IMR-90 (cell line): ENCODE results near the gene MIR17HG. TPM values are rescaled to one million over a fixed set of nuclear protein-coding genes. Genes with fewer than 3 reads are reported as not detected.

Experiments used
- ATAC-seq: fragments of 200-7000 bp; cut with Tn5 transposase; 2 replicates; pipeline ENCODE4 v1.9.1; 2020; ENCODE audit warnings: low read depth, mild to moderate bottlenecking, moderate library complexity
- BruUV-seq: library from RNA; stranded (reverse); fragments of 400-500 nt; replicated peaks from 2 replicates; lab custom pipeline; 2021; lab: Mats Ljungman, UMichigan
- CTCF ChIA-PET: fragments of 300-600 bp; formaldehyde crosslinking; extraction: SDS; loops from one replicate; lab custom pipeline; 2021; ENCODE audit warnings: antibody characterized with exemption; lab: Yijun Ruan, JAX
- POLR2A ChIA-PET: fragments of 300-600 bp; sonication (Branson Sonifier 250); formaldehyde crosslinking; loops from one replicate; lab custom pipeline; 2022; ENCODE audit warnings: antibody characterized with exemption; ENCODE audit not compliant: unreplicated experiment; lab: Charles Lee
- DNase-seq: peaks from one replicate; pipeline ENCODE4 v3.0.0; 2013
- H2AFZ ChIP-seq: replicated peaks from 2 replicates; pipeline ENCODE3; 2013; ENCODE audit warnings: low read length, mild to moderate bottlenecking; ENCODE audit not compliant: poor library complexity
- H2AK5ac ChIP-seq: 2 replicates; pipeline ENCODE4 v1.6.1; 2013; ENCODE audit warnings: low read depth, low read length, inconsistent platforms
- H2AK9ac ChIP-seq: replicated peaks from 2 replicates; pipeline ENCODE3; 2013; ENCODE audit warnings: mild to moderate bottlenecking, low read depth, low read length, moderate library complexity; ENCODE audit not compliant: poor library complexity
- H2BK120ac ChIP-seq: 2 replicates; pipeline ENCODE4 v1.6.1; 2013; ENCODE audit warnings: low read depth, low read length, inconsistent platforms
- H2BK15ac ChIP-seq: 3 replicates; pipeline ENCODE4 v1.6.1; 2013; ENCODE audit warnings: low read depth, low read length, inconsistent platforms
- H2BK20ac ChIP-seq: 2 replicates; pipeline ENCODE4 v1.6.1; 2013; ENCODE audit warnings: low read depth, mild to moderate bottlenecking, inconsistent platforms, low read length, moderate library complexity
- H2BK5ac ChIP-seq: 2 replicates; pipeline ENCODE4 v1.6.1; 2013; ENCODE audit warnings: mild to moderate bottlenecking, low read depth, low read length, inconsistent platforms; ENCODE audit not compliant: poor library complexity, severe bottlenecking
- H3K14ac ChIP-seq: replicated peaks from 2 replicates; pipeline ENCODE4 v1.6.1; 2013; ENCODE audit warnings: low read depth, low read length, inconsistent platforms
- H3K18ac ChIP-seq: 2 replicates; pipeline ENCODE4 v1.6.1; 2013; ENCODE audit warnings: low read depth, low read length, control low read depth
- H3K23ac ChIP-seq: 2 replicates; pipeline ENCODE4 v1.6.1; 2013; ENCODE audit warnings: low read depth, low read length, inconsistent platforms
- H3K27ac ChIP-seq: 2 replicates; pipeline ENCODE4 v1.5.1; 2013; ENCODE audit warnings: mild to moderate bottlenecking, control low read depth, low read length; ENCODE audit not compliant: insufficient read depth
- H3K27me3 ChIP-seq: 2 replicates; pipeline ENCODE4 v1.6.1; 2013; ENCODE audit warnings: low read length; ENCODE audit not compliant: control insufficient read depth, insufficient read depth
- H3K36me3 ChIP-seq: 2 replicates; pipeline ENCODE4 v1.6.1; 2013; ENCODE audit warnings: low read length, mixed read lengths; ENCODE audit not compliant: control insufficient read depth, insufficient read depth
- H3K4ac ChIP-seq: 2 replicates; pipeline ENCODE4 v1.6.1; 2013; ENCODE audit warnings: low read depth, low read length, inconsistent platforms
- H3K4me1 ChIP-seq: 2 replicates; pipeline ENCODE4 v1.6.1; 2013; ENCODE audit warnings: low read length, mixed read lengths; ENCODE audit not compliant: control insufficient read depth, insufficient read depth
- H3K4me2 ChIP-seq: 2 replicates; pipeline ENCODE4 v1.6.1; 2013; ENCODE audit warnings: low read depth, mild to moderate bottlenecking, control low read depth, low read length, moderate library complexity
- H3K4me3 ChIP-seq: 2 replicates; pipeline ENCODE4 v1.5.1; 2013; ENCODE audit warnings: low read depth, mild to moderate bottlenecking, control low read depth, low read length, moderate library complexity; ENCODE audit not compliant: insufficient read depth
- H3K56ac ChIP-seq: 2 replicates; pipeline ENCODE4 v1.6.1; 2013; ENCODE audit warnings: low read length, inconsistent platforms; ENCODE audit not compliant: insufficient read depth; ENCODE audit errors: extremely low read depth
- H3K79me1 ChIP-seq, 2 experiments: 2 replicates each; pipeline ENCODE4 v1.6.1; 2013; ENCODE audit warnings: low read length in 2 of 2, inconsistent platforms in 1 of 2, low read depth in 1 of 2
- H3K9ac ChIP-seq: 2 replicates; pipeline ENCODE4 v1.6.1; 2013; ENCODE audit warnings: low read depth, low read length, control low read depth
- H3K9me1 ChIP-seq: 2 replicates; pipeline ENCODE4 v1.6.1; 2013; ENCODE audit warnings: low read length, inconsistent platforms; ENCODE audit not compliant: insufficient read depth
- H3K9me3 ChIP-seq: 2 replicates; pipeline ENCODE4 v1.6.1; 2013; ENCODE audit warnings: low read length; ENCODE audit not compliant: control insufficient read depth, insufficient read depth
- H4K20me1 ChIP-seq: 2 replicates; pipeline ENCODE4 v1.6.1; 2013; ENCODE audit warnings: low read length, inconsistent platforms; ENCODE audit not compliant: insufficient read depth
- H4K5ac ChIP-seq: 2 replicates; pipeline ENCODE4 v1.6.1; 2013; ENCODE audit warnings: mild to moderate bottlenecking, low read depth, low read length, control low read depth
- H4K8ac ChIP-seq, 2 experiments: 2 replicates each; pipeline ENCODE4 v1.6.1; 2013; ENCODE audit warnings: low read depth in 2 of 2, low read length in 2 of 2, control low read depth in 1 of 2, inconsistent platforms in 1 of 2
- H4K91ac ChIP-seq: 2 replicates; pipeline ENCODE4 v1.6.1; 2013; ENCODE audit warnings: low read depth, low read length, inconsistent platforms; ENCODE audit not compliant: insufficient read depth
- CEBPB ChIP-seq: IDR thresholded peaks from 2 replicates; pipeline ENCODE4 v1.6.1; 2012; ENCODE audit warnings: low read depth, low read length, improper control_type of control experiment
- FOS ChIP-seq: fragments of 150-350 bp; IDR thresholded peaks from 2 replicates; pipeline ENCODE4 v1.6.1; 2016; ENCODE audit warnings: low read depth, low read length
- MAFK ChIP-seq: IDR thresholded peaks from 2 replicates; pipeline ENCODE4 v1.6.1; 2012; ENCODE audit warnings: low read depth, low read length, improper control_type of control experiment
- MAZ ChIP-seq: IDR thresholded peaks from 2 replicates; pipeline ENCODE4 v1.6.1; 2012; ENCODE audit warnings: low read depth, mild to moderate bottlenecking, low read length, improper control_type of control experiment, moderate library complexity, borderline replicate concordance
- RCOR1 ChIP-seq: IDR thresholded peaks from 2 replicates; pipeline ENCODE4 v1.6.1; 2012; ENCODE audit warnings: mild to moderate bottlenecking, low read length, improper control_type of control experiment; ENCODE audit not compliant: insufficient replicate concordance
- RFX5 ChIP-seq: IDR thresholded peaks from 2 replicates; pipeline ENCODE4 v1.8.0; 2012; ENCODE audit warnings: low read depth, mild to moderate bottlenecking, low read length, moderate library complexity
- SMC3 ChIP-seq: fragments of 150-350 bp; IDR thresholded peaks from 2 replicates; pipeline ENCODE4 v1.6.1; 2016; ENCODE audit warnings: low read depth, mild to moderate bottlenecking, antibody characterized with exemption, low read length, moderate library complexity
- WGBS, 2 experiments: methylation state at CpG; one replicate each; pipeline versions ENCODE4 v1.1.5 to v1.1.7; 2013; ENCODE audit warnings: missing lambda C conversion rate in 2 of 2; ENCODE audit not compliant: insufficient read length in 1 of 2; ENCODE audit errors: extremely low coverage in 2 of 2; 5-methylcytosine and 5-hydroxymethylcytosine counted together
- dilution Hi-C: fragments of 300-500 bp; cut with HindIII; formaldehyde crosslinking; loops from one replicate; pipeline ENCODE4 v1.14.3; 2018; ENCODE audit warnings: low sequenced_read_pairs; ENCODE audit not compliant: unreplicated experiment
- in situ Hi-C: fragments of 300-500 bp; cut with MboI; formaldehyde crosslinking; loops from 3 replicates; pipeline ENCODE4 v1.14.3; 2019; ENCODE audit warnings: low sequenced_read_pairs, inconsistent platforms, mixed read lengths
- intact Hi-C: fragments of 100-400 bp; cut with micrococcal nuclease; formaldehyde crosslinking; loops from 2 replicates; pipeline ENCODE4 v1.10.0; 2022
- polyA plus RNA-seq, 3 experiments: library from polyadenylated mRNA; depleted of rRNA; stranded (reverse); fragments of >200 nt; gene quantifications; 2 replicates each; pipeline ENCODE4 v1.2.3, GENCODE V29; 2012; ENCODE audit warnings: low replicate concordance in 1 of 3
- total RNA-seq: library from RNA; depleted of rRNA; stranded (reverse); fragments of >200 nt; gene quantifications from 2 replicates; pipeline ENCODE4 v1.2.3, GENCODE V29; 2012
- TF ChIP-seq, protein P1 (sequence below): conservative IDR thresholded peaks from 2 replicates; pipeline ENCODE4 v1.5.1; 2012; ENCODE audit warnings: mild to moderate bottlenecking, low read depth, low read length, improper control_type of control experiment
- TF ChIP-seq, protein P2 (sequence below): fragments of 150-350 bp; IDR thresholded peaks from 2 replicates; pipeline ENCODE4 v1.6.1; 2016; ENCODE audit warnings: low read depth, mild to moderate bottlenecking, low read length, moderate library complexity, borderline replicate concordance

Gene MIR17HG
- total and polyA plus RNA-seq, 2 of the 4 experiments (the other 2 are of a cell fraction): 0.77 to 3.0 TPM

DNA sequence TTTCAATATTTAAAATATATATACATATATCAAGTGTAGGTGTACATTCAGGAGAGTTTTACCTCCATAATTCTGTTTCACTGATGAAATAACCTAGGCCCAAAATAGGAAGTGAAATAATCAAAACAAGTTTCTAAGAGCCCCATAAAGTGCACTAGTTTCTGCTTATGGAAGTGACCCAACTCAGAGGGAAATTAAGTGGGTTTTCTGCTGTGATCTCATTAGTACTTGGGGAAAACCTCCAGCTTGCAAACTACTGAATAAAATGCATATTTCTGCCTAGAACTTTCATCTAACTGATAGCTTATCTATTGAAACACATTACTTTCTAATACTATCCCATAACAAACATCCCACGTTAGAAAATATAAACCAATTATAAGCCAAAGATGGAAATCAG lies 45.4 kb upstream of the MIR17HG start:
- TF ChIP-seq, protein P1, sequence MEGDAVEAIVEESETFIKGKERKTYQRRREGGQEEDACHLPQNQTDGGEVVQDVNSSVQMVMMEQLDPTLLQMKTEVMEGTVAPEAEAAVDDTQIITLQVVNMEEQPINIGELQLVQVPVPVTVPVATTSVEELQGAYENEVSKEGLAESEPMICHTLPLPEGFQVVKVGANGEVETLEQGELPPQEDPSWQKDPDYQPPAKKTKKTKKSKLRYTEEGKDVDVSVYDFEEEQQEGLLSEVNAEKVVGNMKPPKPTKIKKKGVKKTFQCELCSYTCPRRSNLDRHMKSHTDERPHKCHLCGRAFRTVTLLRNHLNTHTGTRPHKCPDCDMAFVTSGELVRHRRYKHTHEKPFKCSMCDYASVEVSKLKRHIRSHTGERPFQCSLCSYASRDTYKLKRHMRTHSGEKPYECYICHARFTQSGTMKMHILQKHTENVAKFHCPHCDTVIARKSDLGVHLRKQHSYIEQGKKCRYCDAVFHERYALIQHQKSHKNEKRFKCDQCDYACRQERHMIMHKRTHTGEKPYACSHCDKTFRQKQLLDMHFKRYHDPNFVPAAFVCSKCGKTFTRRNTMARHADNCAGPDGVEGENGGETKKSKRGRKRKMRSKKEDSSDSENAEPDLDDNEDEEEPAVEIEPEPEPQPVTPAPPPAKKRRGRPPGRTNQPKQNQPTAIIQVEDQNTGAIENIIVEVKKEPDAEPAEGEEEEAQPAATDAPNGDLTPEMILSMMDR: no peak
- no peak for TF ChIP-seq RCOR1
- no peak for TF ChIP-seq SMC3
- TF ChIP-seq RFX5: no peak
- no peak for TF ChIP-seq MAFK
- no peak for TF ChIP-seq CEBPB
- no peak for TF ChIP-seq FOS
- TF ChIP-seq MAZ: no peak
- TF ChIP-seq, protein P2, sequence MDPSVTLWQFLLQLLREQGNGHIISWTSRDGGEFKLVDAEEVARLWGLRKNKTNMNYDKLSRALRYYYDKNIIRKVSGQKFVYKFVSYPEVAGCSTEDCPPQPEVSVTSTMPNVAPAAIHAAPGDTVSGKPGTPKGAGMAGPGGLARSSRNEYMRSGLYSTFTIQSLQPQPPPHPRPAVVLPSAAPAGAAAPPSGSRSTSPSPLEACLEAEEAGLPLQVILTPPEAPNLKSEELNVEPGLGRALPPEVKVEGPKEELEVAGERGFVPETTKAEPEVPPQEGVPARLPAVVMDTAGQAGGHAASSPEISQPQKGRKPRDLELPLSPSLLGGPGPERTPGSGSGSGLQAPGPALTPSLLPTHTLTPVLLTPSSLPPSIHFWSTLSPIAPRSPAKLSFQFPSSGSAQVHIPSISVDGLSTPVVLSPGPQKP: no peak
- no peak overlapping the region for H3K56ac ChIP-seq
- in situ Hi-C loops: no loop called here

More for the DNA sequence above, 45.4 kb upstream of the MIR17HG start:
- WGBS, 2 experiments: 100% methylated on average over 1 of the region's 1 CpG; no CpG with 5 or more reads in 1 of the 2 experiments
- Histone ChIP-seq H3K9me3 (no peaks in the 10 kb centered on the region), H3K9ac (no peak overlapping the region), H3K36me3 (no peaks in the 10 kb centered on the region), H3K79me1 (no peaks in the 10 kb centered on the region), H3K27ac (no peak overlapping the region), H4K20me1 (no peaks in the 10 kb centered on the region), H4K5ac (no peak overlapping the region), H3K18ac (no peak overlapping the region), H4K91ac (no peak overlapping the region), H3K23ac (no peak overlapping the region), H4K8ac (no peak overlapping the region), H3K4ac (no peak overlapping the region), H3K14ac (no peak overlapping the region), H3K27me3 (no peaks in the 10 kb centered on the region), H3K9me1 (no peaks in the 10 kb centered on the region), H2BK120ac (no peak overlapping the region), H2BK15ac (no peak overlapping the region), H2BK5ac (no peak overlapping the region), H3K4me2 (no peak overlapping the region), H3K4me3 (no peak overlapping the region), H3K4me1 (no peaks in the 10 kb centered on the region), H2AFZ (no peak overlapping the region), H2AK9ac (no peak overlapping the region), H2AK5ac (no peak overlapping the region), H2BK20ac (no peak overlapping the region)
- ChIA-PET POLR2A (interaction anchor here (0.6 kb wide), 1 partner anchor 90 kb away, joined by 5 read pairs; no protein-coding TSS in a partner anchor), CTCF (no interaction called here)
- BruUV-seq: no TSS peak
- no peak for DNase-seq
- dilution Hi-C loops (no loop called here), intact Hi-C loops (no loop called here)
- ATAC-seq: no peak
